GM19043 (cell line): Measurements from ENCODE around the gene THTPA.
"Not testable (repeated sequence)": the region's sequence is repeated elsewhere in the genome, so short reads cannot be mapped to it uniquely, and the experiment has no call there.

Experiments
- ATAC-seq: cut with Tn5 transposase; IDR thresholded peaks from one replicate; pipeline ENCODE4 v1.9.1; 2021; ENCODE audit warnings: low read depth; ENCODE audit not compliant: unreplicated experiment

Gene THTPA

DNA sequence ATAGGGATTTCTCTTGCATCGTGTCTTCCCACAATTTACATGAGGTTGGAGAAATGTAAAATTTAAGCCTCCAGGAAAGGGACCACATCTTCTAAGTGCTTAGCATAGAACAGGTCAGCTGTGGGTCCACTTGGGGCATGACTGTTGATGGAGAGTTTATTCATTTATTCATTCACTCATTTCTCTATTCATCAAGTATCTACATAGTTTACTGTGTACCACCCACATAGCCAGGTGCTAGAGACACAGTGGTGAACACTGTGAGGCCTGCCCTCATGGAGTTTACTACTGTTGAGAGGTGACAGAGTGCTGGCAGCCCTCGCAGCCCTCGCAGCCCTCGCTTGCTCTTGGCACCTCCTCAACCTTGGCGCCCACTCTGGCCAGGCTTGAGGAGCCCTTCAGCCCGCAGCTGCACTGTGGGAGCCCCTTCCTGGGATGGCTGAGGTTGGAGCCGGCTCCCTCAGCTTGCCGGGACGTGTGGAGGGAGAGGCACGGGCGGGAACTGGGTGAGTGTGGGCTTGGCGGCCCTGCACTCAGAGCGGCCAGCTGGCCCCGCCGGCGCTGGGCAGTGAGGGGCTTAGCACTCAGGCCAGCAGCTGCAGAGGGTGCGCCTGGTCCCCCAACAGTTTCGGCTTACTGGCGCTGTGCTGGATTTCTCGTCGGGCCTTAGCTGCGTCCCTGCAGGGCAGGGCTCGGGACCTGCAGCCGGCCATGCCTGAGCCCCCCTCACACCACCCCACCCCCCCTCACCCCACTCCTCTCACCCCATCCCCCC lies 24.3 kb downstream of the THTPA start:
- ATAC-seq = no peak

DNA sequence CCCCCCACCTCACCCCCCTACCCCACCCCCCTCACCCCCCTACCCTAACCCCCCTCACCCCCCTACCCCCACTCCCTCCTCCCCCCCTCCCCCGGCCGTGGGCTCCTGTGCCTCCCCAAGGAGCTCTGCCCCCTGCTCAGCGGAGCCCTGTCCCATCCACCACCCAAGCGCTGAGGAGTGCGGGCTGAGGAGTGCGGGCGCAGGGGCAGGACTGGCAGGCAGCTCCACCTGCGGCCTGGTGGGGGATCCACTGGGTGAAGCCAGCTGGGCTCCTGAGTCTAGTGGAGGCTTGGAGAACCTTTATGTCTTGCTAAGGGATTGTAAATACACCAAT lies 24.8 kb downstream of the THTPA start:
- no peak for ATAC-seq

DNA sequence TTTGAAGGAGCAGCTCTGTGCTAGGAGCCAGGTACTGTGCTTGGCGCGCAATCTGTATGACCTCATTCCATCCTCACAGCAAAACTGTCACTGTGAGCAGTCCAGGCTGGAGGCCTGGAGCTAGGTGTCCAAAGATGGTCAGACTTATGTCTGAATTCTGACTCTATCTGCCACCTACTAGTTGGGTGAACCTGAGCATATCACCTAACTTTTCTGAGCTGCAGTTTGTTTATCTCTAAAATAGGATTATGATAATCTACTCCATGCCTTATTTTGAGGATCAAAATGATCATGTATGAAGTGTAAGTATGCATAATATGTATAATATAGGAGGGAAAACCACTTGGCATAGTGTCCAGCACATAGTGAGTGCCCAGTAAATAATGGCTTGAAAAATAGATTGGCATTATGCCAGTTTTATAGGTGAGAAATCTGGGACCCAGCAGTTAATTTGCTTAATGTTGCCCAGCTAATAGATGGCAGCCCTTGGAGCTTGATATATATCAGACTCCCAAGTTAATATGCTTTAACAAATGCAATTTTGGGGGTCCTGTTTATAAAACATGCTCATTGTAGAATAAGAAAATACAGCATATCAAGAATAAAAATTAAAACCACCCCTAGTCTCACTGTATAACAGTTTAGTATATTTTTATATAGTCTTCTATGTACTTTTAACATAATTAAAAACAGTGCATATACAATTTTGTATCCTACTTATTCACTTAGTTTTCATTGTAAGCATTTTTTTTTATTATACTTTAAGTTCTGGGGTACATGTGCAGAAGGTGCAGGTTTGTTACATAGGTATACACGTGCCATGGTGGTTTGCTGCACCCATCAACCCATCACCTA lies 27.1 kb downstream of the THTPA start:
- ATAC-seq = no peak

DNA sequence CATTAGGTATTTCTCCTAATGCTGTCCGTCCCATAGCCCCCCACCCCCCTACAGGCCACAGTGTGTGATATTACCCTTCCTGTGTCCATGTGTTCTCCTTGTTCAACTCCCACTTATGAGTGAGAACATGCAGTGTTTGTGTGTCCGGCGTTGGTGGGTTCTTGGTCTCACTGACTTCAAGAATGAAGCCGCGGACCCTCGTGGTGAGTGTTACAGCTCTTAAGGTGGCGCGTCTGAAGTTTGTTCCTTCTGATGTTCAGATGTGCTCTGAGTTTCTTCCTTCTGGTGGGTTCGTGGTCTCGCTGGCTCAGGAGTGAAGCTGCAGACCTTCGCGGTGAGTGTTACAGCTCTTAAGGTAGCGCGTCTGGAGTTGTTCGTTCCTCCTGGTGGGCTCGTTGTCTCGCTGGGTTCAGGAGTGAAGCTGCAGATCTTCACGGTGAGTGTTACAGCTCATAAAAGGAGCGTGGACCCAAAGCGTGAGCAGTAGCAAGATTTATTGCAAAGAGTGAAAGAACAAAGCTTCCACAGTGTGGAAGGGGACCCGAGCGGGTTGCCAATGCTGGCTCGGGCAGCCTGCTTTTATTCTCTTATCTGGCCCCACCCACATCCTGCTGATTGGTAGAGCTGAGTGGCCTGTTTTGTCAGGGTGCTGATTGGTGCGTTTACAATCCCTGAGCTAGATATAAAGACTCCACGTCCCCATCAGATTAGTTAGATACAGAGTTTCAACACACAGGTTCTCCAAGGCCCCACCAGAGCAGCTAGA lies 27.9 kb downstream of the THTPA start:
- not testable (repeated sequence) for ATAC-seq

DNA sequence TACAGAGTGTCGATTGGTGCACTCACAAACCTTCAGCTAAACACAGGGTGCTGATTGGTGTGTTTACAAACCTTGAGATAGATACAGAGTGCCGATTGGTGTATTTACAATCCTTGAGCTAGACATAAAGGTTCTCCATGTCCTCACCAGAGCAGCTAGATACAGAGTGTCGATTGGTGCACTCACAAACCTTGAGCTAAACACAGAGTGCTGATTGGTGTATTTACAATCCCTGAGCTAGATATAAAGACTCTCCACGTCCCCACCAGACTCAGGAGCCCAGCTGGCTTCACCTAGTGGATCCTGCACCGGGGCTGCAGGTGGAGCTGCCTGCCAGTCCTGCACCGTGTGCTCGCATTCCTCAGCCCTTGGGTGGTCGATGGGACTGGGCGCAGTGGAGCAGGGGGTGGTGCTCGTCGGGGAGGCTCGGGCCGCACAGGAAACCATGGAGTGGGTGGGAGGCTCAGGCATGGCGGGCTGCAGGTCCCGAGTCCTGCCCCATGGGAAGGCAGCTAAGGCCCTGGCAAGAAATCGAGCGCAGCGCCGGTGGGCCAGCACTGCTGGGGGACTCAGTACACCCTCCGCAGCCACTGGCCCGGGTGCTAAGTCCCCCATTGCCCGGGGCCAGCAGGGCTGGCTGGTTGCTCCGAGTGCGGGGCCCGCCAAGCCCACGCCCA lies 28.6 kb downstream of the THTPA start:
- not testable (repeated sequence) for ATAC-seq

DNA sequence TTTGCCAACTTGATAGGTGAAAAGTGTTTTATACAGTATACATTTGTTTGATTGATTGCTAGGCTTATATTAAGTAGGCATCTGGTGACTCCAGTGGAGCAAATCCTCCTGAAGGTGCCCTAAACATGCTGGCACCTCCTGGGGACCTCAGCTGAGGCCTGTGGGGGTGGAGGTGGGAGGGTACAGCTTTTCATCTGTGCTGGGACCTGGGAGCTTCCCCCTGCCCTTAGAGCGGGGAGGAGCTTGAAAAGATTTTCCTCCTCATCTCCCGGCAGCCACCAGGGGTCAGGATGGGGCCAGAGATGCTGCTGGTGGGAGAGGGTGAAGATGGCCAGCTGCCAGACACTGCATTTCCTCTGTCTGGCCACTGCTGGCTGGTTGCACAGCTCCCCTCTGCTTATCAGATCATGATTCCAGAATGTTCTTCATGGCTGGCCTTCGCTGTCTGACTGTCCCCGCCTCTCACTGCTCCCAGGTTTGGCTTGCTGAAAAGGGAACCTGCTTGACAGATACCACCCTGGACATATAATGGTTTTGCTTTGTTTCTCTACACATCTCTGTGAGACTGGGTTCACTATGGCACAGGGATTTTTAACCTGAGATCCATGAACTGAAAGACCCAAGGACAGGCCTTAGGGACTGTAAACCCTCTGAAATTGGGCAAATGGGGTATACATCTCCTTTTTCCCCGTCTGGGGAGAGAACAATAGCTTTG lies 33.0 kb downstream of the THTPA start:
- ATAC-seq = peak; percentile 96

DNA sequence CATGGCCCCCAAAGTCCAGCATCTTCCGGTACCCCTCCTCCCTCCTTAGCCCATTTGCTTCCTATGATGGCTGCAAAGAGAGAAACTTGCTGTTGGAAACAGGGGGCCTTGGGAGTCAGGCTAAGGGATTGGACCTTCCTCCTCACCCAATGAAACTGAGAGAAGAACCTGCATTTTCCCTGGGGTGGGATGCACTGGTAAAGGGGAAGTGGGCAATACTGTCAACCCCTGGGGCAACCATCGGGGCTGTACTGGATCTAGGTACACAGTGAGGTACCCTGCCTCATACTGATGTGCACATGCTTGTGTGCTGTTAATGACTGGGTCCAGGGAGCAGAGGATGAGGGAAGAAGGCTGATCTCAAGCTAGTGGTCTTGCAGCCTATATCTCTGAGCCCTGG lies 33.5 kb downstream of the THTPA start:
- no peak for ATAC-seq

DNA sequence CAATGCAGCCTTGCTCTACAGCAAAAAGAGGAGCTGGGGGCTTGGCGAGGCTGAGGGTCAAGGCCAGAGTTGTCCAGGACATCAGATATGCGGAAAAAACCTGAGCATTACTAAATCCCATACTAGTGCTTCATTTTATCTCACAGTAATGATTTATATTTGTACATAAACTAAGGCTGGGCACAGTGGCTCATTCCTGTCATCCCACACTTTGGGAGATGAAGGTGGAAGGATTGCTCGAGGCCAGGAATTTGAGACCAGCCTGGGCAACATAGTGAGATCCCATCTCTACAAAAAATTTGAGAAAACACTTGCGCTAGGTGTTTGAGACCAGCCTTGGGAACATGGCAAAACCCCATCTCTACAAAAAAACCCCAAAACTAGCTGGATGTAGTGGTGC lies 34.1 kb downstream of the THTPA start:
- ATAC-seq = no peak

DNA sequence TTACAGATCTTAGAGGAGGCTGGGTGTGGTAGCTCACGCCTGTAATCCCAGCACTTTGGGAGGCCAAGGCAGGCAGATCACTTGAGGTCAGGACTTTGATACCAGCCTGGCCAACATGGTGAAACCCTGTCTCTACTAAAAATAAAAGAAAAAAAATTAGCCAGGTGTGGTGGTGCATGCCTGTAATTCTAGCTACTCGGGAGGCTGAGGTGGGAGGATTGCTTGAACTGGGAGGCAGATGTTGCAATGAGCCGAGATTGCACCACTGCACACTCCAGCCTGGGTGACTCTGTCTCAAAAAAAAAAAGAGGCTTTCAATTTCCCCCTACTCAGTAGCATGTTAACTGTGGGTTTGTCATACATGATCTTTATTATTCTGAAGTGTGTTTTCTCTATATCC lies 38.1 kb downstream of the THTPA start:
- ATAC-seq = not testable (repeated sequence)

DNA sequence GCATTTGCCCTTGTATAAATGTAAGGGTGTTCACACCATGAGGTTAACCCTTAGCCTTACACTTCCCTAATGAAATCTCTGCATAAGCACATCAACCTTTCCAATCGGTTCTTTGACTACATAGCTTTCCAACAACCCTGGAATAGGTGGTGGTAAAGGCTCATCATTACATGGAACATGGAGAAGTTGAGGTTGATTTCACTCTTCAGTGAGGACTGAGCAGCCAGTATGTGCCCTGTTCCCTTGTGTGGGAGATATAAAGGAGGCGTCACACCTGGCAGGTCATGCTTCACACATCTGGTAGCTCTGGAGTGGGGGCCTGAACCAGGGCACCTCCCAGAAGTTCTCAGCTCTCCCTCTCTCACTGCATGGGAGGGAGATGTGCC lies 44.2 kb downstream of the THTPA start:
- no peak for ATAC-seq

DNA sequence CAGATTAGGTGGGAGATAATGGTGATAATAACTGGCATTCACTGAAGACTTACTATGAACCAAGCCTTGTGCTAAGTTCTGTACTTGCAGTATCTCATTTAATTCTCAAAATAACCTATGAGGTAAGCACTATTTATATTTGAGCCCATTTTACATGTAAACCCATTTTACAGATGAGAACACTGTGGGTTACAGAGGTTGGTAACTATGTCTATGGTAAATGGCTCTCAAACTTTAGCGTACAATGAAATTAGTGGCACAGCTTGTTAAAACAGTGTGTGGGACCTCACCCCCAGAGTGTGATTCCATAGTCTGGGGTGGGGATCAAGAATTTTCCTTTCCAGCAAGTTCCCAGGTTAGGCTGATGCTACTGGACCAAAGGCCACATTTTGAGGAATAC lies 44.7 kb downstream of the THTPA start:
- no peak for ATAC-seq

DNA sequence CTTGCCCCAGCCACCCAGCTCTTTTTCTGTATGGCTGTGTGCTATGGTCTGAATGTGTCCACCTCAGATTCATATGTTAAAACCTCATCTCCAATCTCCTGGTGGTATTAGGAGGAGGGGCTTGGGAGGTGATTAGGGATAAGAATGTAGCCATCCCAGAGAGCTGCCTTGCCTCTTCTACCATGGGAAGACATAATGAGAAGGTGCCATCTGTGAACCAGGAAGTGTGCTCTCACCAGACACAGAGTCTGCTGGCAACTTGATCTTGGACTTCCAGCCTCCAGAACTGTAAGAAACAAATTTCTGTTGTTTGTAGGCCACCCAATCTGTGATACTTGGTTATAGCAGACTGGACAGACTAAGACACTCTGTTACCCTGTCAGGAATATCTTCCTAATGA lies 45.4 kb downstream of the THTPA start:
- no peak for ATAC-seq

DNA sequence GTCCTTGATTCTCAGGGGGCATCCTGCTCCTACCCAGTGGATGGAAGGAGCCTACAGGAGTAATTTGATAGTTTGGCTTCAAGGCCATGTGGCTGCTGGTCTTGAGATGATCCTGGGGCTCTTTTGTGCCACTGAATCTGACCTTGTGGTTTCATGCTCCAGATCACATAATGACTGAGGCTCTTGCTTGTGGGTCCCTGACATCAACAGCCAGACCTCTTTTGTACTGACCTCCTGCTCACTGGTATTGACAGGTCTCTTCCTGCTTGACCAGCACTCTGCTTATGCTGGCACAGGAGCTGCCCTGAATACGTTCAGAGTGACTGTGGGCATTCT lies 45.7 kb downstream of the THTPA start:
- no peak for ATAC-seq

DNA sequence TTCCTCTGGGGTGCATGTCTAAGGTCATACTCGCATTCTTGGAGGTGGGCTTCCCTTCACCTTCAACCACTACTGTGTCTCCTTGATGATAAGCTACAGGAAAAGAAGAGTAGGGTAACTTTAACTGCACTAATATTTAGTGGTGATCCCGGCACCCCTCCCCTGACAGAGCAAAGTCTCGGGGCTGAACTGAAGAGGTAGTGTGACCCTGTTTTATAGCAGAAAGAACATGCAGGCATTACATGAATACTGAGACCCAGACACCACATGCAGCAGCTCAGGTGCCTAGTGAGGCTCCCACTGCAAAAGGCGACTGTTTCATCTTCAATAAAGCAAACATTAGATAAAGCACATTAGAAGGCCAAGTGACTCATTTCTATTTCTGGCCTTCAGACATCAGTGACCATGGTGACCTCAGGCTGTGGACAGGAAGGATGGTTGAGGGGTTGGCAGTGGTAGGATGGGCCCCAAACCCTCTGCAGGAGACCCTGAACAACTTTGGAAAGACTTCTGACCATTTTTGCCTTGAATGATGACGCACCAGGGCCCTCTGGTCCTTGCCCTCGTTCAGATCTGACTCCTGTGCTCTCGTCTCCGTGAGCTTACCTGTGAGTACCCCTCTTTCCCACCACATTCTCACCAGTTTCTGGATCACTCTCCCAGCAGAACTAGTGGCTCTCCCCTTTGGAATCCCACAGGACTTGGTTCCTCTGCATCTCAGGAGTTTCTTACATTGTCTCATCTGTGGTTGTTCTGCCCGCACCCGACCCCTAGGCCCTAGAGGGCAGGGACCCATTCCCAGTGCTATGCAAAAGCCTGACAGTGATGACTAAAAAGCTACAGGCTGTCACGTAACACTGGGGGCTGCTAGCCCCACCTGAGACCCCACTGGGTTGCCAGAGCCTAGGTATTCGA lies 46.4 kb downstream of the THTPA start:
- no peak for ATAC-seq

DNA sequence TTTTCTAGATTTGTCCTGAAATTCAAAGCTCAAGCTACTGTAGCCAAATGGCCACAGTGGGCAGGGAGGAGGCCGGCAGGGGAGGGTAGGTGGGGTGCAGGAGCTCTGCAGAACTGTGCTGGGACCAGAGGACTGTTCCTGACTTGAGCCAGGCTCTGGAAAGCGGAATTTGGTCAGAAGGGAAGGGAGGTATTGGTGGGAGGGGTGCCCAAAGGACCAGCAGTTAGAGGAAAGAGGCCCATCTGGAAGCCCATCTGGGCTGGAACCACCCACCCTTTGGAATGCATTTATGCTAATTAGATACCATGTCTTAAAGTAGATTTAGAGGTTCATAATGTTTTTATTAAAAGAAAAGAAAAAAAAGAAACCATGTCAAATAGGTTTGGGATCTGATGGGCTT lies 47.0 kb downstream of the THTPA start:
- ATAC-seq = no peak

DNA sequence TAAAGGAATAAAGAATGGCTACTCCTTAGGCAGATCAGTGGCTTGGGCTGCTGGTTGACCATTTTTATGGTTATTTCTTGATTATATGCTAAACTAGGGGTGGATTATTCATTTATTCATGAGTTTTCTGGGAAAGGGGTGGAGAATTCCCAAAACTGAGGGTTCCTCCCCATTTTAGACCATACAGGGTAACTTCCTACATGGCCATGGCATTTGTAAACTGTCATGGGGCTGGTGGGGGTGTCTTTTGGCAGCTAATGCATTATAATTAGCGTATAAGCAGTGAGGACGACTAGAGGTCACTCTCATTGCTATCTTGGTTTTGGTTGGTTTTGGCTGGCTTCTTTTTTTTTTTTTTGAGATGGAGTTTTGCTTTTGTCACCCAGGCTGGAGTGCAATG lies 48.1 kb downstream of the THTPA start:
- ATAC-seq = no peak

DNA sequence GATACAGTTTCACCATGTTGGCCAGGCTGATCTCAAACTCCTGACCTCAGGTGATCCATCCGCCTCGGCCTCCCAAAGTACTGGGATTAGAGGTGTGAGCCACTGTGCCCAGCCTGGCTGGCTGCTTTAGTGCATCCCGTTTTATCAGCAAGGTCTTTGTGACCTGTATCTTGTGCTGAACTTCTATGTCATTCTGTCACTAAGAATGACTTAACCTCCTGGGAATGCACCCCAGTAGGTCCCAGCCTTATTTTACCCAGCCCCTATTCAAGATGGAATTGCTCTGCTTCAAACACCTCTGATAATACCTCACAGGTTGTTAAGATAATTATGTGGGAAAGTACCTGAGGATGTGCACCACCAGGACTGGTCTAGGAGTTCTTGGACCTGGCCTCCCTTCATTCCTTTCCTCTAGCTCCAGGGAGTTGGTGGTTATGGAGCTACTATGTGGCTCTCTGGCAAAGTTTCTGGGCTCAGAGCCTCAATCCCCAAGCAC lies 48.7 kb downstream of the THTPA start:
- no peak for ATAC-seq

DNA sequence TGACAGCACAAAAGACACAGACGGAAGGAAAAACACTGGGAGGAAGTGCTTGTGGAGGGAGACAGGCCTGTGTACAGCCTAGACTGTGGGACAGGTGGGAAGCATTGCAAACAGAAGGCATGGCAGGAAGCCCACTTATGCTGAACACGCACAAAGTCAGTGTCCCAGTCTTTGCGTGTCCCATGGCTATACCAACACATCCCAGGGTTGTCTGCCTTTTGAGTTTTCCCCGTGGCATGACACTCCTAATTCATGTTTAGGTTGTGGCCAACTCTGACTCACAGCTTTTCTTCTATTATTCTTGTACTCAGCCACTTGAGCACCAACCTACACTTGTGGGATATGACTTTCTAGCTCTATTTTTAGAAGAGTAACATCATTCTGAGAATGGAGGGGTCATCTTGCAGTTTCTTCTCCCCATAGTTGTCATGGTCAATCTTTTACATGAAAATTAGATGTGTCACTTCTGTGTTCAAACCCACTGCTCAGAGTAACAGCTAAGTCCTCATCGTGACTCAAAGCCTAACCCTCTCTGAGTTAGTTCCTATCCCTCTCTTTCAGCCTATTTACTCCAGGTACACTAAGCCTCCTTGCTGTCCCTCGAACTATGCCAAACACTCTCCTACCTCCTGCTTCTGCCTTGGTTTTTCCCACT lies 50.0 kb downstream of the THTPA start:
- ATAC-seq = peak; percentile 71

DNA sequence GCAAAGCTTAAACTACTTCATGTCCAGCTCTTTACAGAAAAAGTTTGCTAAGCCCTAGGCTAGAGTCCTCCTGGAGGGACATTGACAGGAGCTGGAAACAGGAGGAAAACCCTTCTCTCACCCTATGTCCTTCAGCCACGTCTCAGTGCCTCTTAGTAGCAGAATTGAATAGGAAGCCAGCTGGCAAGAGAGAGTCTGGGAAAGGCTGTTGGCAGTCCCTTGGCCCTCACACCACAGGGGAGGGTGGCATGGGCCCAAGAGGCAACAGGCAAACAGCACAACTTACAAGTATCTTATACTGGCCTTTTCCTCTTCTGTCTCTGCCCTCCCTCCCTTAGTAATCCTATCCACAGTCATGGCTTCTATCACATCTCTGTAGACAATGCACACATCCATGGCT lies 52.4 kb downstream of the THTPA start:
- ATAC-seq = no peak
